HG02981 (cell line): ENCODE data around the gene HIC1.

Experiments
- ATAC-seq: cut with Tn5 transposase; IDR thresholded peaks from one replicate; pipeline ENCODE4 v1.9.1; 2021; ENCODE audit warnings: mild to moderate bottlenecking, moderate library complexity; ENCODE audit not compliant: unreplicated experiment

The HIC1 gene

DNA sequence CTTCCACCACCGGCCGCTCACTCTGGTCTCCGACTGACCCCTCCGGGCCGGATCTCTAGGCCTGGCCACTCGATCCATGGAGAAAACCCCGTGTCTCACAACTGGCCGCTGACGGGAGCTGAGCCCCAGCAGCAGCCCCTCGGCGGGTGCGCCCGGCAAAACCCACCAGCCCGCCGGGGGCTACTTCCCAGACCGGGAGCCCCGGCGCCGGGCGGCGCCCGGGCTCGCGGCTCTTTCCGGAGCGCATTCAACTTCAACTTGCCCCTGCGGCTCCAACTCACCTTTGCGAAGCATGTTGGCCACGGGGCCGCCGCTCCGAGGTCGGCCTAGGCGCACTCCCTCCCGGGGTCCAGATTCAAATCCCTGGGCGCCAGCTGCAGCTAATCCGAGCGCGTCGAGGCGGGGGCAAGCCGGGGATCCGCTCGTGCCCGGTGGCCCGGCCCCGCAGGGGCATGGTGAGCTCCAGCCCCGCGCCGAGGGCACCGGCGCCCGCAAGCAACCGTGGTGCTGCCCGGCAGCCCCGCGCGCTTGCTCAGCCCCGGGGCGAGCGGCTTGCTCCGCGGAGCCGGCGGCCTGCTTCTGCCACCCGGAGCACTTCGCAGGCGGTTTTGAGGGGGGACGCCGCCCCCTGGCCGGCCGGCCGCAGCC, 30.2 kb upstream of the HIC1 start:
- ATAC-seq = no peak

DNA sequence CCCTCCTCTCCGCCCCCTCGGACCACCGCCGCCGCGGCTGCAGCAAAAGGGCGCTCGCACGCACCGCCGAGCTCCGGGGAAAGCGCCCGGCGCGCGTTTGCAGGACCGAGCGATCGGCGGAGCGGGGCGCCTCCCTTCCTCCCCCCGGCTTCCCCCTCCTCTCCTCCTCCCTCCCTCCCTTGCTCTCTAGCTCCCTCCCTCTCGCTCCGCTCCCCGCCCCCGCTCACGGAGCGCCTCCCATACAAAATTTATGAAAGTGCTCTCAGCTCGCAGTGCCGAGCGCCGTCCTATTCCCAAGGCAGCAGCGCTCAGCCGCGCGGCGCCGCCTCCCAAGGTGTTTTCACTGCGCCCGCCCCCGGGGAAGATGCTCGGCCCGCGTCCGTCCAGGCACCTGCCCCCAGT, 29.7 kb upstream of the HIC1 start, which contains the start of gene RTN4RL1:
Gene RTN4RL1, minus strand, starts transcription at position 115 of the 402 bp plus-strand sequence. CDS start 469 bp downstream, outside the sequence.
- ATAC-seq = no peak

DNA sequence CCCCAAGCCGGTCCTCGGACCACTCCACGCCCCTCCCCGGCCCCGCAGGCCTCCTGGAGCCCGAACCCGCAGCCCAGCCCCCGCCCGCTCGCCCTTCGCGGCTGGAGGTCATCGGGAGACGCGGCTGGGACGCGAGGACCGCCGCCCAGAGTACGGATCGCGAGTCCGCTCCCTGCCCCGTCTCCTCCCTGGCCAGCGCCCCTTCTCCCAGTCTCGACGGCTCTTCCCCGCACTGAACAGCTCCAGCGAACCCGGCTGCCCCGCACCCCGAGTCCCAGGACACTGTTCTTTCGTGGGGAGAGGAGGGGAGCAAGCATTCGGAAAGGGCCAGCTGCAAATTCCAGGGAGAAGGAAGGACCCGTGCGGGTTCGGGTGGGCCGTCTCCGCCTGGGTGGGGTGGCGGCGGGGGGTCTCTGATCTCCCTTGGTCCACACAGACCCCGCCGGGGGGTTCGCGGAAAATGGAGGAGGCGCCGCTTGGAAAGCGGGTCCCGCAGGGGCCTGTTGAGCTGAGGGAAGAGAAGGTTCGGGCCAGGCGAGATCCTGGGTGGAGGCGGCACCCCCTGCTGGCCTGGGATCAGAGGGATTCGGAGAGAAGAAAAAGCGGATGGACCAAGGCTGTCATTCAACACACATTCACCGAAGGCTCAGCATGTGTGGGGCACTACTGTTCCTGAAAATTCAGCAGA, 29.1 kb upstream of the HIC1 start:
- no peak for ATAC-seq

DNA sequence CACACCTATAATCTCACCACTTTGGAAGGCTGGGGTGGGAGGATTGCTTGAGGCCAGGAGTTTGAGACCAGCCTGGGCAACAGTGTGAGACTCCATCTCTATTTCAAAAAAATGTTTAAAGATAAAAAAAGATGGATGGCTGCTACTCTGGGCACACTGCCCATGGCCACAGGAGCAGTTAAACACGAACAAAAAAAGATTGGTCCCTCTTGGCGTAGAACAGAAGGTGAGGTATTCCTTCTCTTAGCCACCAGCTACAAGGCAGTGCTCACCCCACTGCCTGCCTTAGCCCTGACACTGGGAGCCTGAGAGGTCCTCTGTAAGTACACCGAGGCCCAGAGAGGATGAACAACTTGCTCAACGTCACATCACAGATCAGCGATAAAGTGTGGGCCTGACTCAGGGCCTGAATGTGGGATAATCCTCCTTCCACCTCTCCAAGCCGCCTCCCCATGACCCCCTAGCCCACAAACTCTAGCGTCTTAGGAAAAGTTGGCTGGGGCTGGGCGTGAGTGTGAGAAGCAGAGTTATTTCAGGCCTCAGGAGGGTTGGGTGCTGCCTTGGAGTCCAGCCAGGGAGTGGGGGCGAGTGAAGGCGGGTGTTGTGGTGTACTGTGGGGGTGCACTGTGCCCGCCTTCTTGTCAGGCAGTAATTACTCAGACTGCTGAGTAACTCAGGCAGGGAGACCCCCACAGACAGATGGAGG, 27.2 kb upstream of the HIC1 start:
- ATAC-seq = no peak

DNA sequence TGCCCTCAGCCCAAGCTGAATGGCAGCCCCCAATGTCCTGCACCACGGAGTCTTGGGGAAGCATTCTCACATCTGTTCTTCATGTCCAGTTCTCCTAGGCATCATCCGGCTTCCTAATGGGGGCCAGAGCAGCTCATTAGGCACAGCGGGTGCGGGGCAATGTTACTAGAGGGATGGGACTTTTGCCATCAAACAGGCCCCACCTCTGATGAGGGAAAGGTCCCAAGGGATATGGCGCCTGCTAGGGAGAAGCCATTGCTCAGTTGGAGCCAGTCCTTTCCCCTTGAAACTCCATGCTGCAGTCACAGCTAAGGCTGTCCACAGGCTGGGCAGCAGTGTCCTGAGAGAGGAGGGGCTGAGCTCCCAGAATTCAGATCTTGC, 26.7 kb upstream of the HIC1 start:
- no peak for ATAC-seq

DNA sequence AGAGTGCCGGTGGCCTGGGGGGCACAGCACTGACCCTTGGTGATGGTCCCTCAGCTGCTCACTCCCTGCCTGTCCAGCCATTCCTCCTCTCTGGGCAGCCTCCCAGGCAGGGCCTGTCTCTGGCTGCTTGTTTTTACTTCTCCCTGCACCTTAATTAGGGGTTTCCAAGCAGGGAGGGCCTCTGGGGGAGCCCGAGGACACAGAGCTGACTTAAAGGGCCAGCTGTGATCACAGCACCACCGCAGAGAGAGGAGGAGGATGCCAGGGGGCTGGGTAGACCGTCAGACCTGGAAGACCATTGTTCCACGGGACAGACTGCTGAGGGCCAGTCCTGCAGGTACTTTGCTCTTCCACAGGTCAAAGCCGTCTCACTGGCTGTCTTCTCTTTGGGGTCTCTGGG, 26.2 kb upstream of the HIC1 start:
- ATAC-seq = no peak

DNA sequence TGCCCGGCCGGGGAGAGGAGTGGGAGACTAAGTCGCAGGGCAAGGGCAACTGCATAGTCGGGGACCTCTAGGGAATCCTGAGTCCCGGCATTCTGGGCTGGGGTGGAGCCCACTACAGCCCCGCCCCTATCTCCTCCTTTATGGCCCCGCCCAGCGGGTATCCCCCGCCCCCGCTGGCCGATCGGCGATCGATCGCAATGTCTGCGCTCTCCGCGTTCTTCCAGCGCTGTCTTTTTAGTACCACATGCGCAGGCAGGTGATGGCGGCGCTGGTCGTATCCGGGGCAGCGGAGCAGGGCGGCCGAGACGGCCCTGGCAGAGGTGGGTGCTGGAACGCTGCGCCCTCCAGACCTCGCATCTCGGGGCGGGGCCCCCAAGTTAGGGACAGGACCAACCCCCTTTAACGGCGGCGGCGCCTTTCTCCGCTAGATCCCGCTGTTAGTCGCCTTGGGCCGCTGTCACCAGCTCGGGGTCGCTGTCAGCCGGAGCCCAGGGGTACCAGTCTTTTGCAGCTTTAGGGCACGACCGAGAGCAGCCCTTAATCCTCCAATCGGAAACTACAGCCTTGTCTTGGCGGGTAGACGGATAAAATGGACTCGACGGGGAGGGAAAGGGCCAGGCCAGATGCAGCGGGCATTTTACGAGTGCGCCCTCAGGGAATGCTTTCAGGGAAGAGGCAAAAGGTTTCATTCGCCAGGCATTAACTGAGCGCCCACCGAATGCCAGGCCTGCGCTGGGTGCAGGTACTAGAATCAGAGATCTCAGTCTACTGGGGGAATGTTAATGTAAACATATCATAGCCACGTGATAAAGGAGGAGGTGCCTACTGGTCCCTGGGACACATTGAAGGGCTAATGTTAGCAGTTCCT, 24.8 kb upstream of the HIC1 start, which contains the start of gene DPH1:
Gene DPH1, plus strand, starts transcription at position 243 of the 868 bp plus-strand sequence. Its CDS starts 17 bp downstream, at position 260.
- ATAC-seq = peak; percentile 71

DNA sequence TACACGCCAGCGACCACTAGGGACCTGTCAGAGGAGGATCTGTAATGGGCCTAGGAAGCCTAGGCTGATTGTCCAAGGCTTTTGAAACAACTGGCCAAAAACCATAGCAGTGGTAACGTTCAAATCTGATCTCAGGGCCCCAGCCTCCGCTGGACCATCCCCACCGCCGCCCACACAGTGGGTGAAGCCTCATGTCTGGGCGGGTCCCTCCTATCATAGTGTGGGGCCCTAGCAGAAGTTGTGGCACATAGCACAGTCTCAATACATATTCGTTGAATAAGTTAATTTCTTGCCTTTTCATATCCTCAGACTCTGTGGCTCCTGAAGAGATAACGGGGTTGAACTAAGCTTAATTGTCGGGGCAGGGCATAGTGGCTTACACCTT, 24.1 kb upstream of the HIC1 start:
- ATAC-seq = no peak

DNA sequence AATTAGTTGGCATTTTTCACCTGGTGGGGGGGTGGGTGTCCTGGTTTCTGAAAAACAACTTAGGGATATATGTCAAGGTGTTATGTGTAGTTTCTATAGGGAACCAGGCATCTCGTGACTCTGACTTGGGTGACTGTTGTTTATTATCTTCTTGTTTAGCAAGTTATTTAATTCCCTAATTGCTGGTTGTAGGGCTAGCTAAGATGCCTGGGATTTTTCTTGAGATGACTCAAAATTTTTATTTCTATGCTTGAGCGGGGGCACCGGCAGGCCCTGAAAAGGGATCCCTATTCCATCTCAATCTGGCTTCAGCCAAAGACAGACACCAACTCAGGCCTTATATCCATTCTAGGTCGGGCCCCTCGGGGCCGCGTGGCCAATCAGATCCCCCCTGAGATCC, 21.8 kb upstream of the HIC1 start:
- no peak for ATAC-seq

DNA sequence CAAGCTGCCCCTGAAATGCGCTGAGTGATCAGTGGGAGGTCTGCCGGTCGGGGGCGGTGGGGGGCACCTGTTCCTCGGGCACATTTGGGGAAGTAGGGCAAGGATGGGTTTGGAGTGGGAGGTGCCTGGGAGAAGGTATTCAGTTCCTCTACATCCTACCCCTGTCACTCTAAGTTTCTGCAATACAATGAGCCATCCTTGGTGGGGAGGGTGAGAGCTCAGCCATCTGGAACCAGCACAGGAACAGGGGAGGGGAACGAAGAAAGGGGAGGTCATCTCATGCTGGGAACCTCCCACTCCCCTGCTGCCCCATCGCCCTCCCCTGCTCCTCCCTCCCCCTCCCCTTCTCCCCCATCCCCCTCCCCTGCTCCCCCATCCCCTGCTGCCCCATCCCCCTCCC, 20.7 kb upstream of the HIC1 start:
- no peak for ATAC-seq

DNA sequence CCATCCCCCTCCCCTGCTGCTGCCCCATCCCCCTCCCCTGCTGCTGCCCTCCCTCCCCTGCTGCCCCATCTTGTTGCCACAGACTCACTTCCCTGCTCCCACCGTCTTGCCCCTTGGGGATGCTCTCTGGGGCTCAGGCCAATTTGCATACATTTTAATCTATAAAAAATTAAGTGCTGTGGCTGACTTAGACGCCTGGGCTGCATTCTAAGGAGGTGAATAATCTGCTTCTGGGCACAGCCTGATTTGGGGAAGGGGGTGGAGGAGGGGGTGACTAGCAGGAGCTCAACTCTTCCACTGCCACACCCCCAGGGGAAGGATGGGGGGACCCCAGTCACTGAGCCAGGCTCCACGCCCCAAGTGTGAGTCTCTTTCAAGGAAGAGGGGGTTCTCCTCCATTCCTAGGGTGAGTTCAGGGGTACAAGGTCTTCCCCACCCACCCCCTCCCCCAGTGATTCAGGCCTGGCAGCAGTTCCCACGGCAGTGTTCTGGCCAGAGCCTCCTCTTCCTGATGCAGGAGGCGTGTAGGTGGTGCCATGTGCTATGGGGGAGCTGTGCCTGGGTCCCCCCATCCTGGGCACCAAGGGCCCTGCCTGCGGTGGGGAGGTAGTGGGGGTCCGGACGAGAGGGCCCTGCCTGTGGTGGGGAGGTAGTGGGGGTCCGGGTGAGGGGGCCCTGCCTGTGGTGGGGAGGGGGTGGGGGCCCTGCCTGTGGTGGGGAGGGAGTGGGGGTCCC, 19.9 kb upstream of the HIC1 start:
- ATAC-seq = no peak

DNA sequence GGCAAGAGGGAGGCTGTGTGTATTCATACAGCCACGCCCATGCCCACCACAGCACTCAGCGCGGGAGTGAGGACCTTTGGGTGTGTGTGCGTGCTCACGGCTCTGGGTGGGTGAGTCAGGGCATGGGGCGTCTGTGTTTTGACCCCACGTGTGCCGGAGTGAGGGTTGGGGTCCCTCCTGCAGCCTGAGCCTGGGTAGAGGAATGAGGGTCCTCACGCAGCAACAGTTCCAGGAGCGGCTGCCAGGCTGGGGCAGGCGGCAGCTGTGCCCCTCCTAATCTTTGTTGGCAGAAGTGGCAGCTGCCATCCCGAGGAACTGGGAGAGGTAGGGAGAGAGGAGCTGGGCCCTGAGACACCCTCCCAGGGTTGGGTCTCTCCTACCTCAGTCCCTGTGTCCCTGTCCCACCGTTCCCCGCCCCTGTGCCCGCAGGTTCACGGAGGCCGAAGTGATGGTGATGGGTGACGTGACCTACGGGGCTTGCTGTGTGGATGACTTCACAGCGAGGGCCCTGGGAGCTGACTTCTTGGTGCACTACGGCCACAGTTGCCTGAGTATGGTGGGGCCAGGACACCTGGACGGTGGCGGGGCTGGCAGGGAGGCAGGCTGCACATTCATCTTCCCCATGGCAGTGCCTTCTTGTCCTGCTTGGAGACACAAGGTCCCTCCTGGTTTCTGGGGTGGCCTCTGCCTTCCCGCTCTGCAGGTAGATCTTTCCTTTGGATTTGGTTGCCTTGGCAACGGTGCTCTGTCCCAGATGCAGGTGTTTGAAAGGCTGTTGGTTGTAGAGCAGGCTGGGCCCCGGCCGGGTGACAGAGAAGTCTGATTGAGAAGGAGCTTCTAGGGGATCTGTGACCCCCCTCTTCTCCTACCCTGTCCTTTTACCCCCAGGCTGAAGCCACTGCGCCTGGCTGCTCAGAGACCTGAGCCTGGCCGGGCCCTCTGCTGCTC, 19.1 kb upstream of the HIC1 start:
- no peak for ATAC-seq

DNA sequence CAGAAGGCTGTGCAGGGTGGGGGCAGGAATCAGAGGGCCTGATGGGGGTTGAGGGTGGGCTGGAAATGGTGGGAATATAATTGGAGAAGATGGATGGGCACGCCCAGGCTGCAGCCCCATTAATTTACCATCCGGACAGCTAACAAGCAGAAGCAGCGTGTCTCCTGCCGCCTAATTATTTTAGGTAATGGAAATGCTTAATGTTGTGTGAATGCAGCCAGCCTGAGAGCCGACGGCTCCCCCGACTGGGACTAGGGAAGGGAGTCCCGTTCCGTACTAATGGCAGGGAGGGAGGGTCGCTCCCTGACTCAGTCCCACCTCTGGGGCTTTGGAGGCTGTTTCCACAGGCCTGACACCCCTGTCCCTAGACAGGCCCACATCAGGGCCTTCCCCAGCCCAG, 17.7 kb upstream of the HIC1 start:
- no peak for ATAC-seq

DNA sequence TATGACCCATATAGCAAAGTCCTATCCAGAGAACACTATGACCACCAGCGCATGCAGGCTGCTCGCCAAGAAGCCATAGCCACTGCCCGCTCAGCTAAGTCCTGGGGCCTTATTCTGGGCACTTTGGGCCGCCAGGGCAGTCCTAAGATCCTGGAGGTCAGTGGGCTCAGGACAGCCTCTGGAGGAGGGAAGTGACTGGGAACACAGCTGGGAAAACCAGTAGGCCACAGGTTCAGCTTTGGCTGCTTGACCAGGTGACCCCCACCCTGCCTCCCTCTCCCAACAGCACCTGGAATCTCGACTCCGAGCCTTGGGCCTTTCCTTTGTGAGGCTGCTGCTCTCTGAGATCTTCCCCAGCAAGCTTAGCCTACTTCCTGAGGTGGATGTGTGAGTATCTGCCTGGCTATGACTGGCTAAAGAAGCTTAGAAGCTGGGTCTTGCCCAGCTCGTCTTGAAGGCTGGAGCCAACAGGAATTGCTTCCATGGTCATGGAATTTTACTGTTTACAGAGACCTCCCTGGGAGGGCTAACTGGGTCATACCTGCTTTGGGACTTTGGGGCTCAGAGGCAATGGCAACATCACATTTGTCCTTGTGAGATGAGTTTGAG, 14.6 kb upstream of the HIC1 start:
- ATAC-seq = no peak

DNA sequence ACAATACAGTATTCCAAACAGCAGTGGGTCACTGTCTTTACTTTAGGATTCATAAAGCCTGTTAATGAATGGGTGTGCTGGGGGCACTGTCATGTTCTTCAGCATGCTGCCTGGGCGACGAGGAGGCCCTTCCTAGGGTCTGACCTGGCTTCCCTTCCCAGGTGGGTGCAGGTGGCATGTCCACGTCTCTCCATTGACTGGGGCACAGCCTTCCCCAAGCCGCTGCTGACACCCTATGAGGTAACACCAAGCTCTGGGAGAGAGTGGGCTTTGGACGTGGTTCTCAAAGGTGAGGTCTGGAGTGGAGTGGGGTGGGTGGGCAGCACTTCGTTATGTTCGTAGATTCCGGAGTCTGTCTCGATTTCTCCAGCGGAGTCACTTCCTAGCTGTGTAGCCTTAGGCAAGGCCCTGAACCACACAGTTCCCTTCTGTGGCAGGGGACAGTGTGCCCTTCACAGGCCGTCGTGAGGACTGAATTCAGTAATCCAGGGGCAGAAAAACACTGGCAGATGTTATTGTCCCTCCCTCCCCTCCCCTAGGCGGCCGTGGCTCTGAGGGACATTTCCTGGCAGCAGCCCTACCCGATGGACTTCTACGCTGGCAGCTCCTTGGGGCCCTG, 13.9 kb upstream of the HIC1 start:
- no peak for ATAC-seq

DNA sequence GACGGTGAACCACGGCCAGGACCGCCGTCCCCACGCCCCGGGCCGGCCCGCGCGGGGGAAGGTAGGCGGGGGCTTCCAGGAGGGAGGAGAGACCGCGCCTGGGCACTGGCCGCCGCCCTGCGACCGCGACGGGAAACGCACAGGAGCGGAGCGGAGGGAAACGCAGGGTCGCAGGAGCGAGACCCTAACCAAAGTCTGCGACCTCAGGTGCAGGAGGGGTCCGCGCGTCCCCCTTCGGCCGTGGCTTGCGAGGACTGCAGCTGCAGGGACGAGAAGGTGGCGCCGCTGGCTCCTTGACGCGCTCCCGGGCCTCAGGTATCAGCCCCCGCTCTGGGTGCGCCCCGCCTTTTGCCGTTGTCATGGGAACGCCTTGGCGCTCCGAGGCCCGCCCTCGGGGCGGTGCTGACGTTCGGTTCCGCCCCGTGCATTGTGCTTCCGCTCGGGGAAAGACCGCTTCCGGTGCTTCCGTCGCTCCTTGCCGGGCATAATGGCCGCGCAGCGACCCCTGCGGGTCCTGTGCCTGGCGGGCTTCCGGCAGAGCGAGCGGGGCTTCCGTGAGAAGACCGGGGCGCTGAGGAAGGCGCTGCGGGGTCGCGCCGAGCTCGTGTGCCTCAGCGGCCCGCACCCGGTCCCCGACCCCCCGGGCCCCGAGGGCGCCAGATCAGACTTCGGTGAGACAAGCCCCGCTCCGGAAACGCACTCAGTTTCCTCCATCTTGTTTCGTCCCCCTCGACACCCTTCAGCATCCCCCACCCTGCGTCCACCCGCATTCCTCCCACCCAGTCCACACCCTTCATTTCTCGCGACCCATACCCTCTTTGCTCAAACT, 13.1 kb upstream of the HIC1 start, which contains the start of gene OVCA2:
Gene OVCA2, plus strand, starts transcription at position 462 of the 829 bp plus-strand sequence. Its CDS starts 26 bp downstream, at position 488.
- peak; percentile 87 for ATAC-seq

DNA sequence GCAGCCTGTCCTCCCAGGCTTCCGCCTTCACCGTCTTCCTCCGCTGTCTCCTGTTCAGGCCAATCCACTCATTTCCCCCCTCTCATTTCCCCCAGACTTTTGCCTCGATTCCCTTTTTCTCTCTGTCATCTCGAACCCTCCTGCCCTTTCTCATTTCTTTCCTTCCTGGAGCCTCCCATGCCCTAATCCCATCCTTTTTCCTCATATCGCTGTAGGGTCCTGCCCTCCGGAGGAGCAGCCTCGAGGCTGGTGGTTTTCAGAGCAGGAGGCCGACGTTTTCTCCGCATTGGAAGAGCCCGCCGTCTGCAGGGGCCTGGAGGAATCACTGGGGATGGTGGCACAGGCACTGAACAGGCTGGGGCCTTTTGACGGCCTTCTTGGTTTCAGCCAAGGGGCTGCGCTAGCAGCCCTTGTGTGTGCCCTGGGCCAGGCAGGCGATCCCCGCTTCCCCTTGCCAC, 12.5 kb upstream of the HIC1 start:
- ATAC-seq = no peak
